Keratinocyte (primary cell): ENCODE data around the gene CCDC85C. TPM values are rescaled to one million over a fixed set of nuclear protein-coding genes. Genes with fewer than 3 reads are reported as not detected.

ENCODE experiments used
- DNase-seq: peaks from one replicate; pipeline ENCODE4 v3.0.0-alpha.2; 2011; ENCODE audit warnings: low read depth, missing footprints, low spot score
- FAIRE-seq: peaks from 2 replicates; lab custom pipeline; 2011; peaks lifted over from hg19 to GRCh38; lab: Jason Lieb, UNC
- H2AFZ ChIP-seq: 2 replicates; pipeline ENCODE4 v1.6.0; 2012; ENCODE audit warnings: low read length, control low read depth, inconsistent platforms; ENCODE audit not compliant: control insufficient read depth
- H3K27ac ChIP-seq: 2 replicates; pipeline ENCODE4 v1.5.1; 2011; ENCODE audit warnings: low read length; ENCODE audit not compliant: control insufficient read depth, insufficient read depth
- H3K27me3 ChIP-seq: 3 replicates; pipeline ENCODE4 v1.6.0; 2011; ENCODE audit warnings: low read length; ENCODE audit not compliant: control insufficient read depth, insufficient read depth; ENCODE audit errors: extremely low read depth
- H3K36me3 ChIP-seq, 2 experiments: 2 replicates in 1 of 2; 3 replicates in 1 of 2; pipeline ENCODE4 v1.5.1; 2011; ENCODE audit warnings: low read length in 2 of 2, mild to moderate bottlenecking in 1 of 2; ENCODE audit not compliant: control insufficient read depth in 2 of 2, insufficient read depth in 2 of 2; ENCODE audit errors: extremely low read depth in 1 of 2
- H3K4me1 ChIP-seq: 3 replicates; pipeline ENCODE4 v1.5.1; 2011; ENCODE audit warnings: low read length; ENCODE audit not compliant: control insufficient read depth, insufficient read depth; ENCODE audit errors: extremely low read depth
- H3K4me2 ChIP-seq: 3 replicates; pipeline ENCODE4 v1.6.0; 2011; ENCODE audit warnings: low read depth, low read length; ENCODE audit not compliant: control insufficient read depth, insufficient read depth; ENCODE audit errors: extremely low read depth
- H3K4me3 ChIP-seq, 3 experiments: fragments of 200-600 bp in 1 of 3; sonication (generic) in 1 of 3; 2 replicates in 2 of 3; 3 replicates in 1 of 3; pipeline ENCODE4 v1.5.1; 2011 to 2016; ENCODE audit warnings: low read length in 3 of 3, mild to moderate bottlenecking in 3 of 3, control low read depth in 2 of 3, inconsistent platforms in 1 of 3, low read depth in 1 of 3, mixed read lengths in 1 of 3, mixed run types in 1 of 3, moderate library complexity in 1 of 3; ENCODE audit not compliant: control insufficient read depth in 2 of 3, insufficient read depth in 2 of 3; ENCODE audit errors: extremely low read depth in 1 of 3
- H3K79me2 ChIP-seq: 2 replicates; pipeline ENCODE4 v1.6.0; 2012; ENCODE audit warnings: low read length; ENCODE audit not compliant: control insufficient read depth, insufficient read depth
- H3K9ac ChIP-seq: 3 replicates; pipeline ENCODE4 v1.6.0; 2011; ENCODE audit warnings: low read length; ENCODE audit not compliant: control insufficient read depth, insufficient read depth; ENCODE audit errors: extremely low read depth
- H3K9me1 ChIP-seq: 3 replicates; pipeline ENCODE4 v1.6.0; 2011; ENCODE audit warnings: low read length; ENCODE audit not compliant: control insufficient read depth, insufficient read depth; ENCODE audit errors: extremely low read depth
- H3K9me3 ChIP-seq: 2 replicates; pipeline ENCODE4 v1.5.1; 2012; ENCODE audit warnings: low read depth, low read length; ENCODE audit not compliant: control insufficient read depth
- H4K20me1 ChIP-seq: 3 replicates; pipeline ENCODE4 v1.6.0; 2011; ENCODE audit warnings: low read length; ENCODE audit not compliant: control insufficient read depth, insufficient read depth; ENCODE audit errors: extremely low read depth
- EZH2 ChIP-seq: IDR thresholded peaks from one replicate; pipeline ENCODE4 v1.6.1; 2012; ENCODE audit warnings: inconsistent platforms, mild to moderate bottlenecking, low read length, moderate library complexity
- dilution Hi-C: fragments of 300-500 bp; cut with MboI; formaldehyde crosslinking; loops from one replicate; pipeline ENCODE4 v1.7.0; 2020; ENCODE audit warnings: low sequenced_read_pairs; ENCODE audit not compliant: extremely low pct_ligation_motif_present
- polyA plus RNA-seq, 5 experiments: library from polyadenylated mRNA; depleted of rRNA in 3 of 5; stranded (reverse) in 3 of 5; stranded (forward) in 1 of 5; unstranded in 1 of 5; fragments of >200 nt; gene quantifications; 1 replicate in 1 of 5; 2 replicates in 3 of 5; 3 replicates in 1 of 5; pipeline versions ENCODE4 v1.2.1 to v1.2.3, GENCODE V29; 2011 to 2012; ENCODE audit warnings: missing spikeins in 2 of 5, low read depth in 1 of 5, low replicate concordance in 1 of 5
- TF ChIP-seq, protein P1 (sequence below), 3 experiments: IDR thresholded peaks in 1 of 3; conservative IDR thresholded peaks in 1 of 3; optimal IDR thresholded peaks in 1 of 3; 2 replicates in 2 of 3; 3 replicates in 1 of 3; pipeline versions ENCODE3 to v1.5.1; 2011; ENCODE audit warnings: low read length in 3 of 3, mild to moderate bottlenecking in 3 of 3, moderate library complexity in 2 of 3, control low read depth in 1 of 3, inconsistent platforms in 1 of 3; ENCODE audit not compliant: insufficient read depth in 2 of 3; ENCODE audit errors: extremely low read depth in 1 of 3

CCDC85C gene
- polyA plus RNA-seq, 1 donor (not counting 4 experiments of a cell fraction or from before 2014, with no cell fraction given) = 13.2 TPM

DNA sequence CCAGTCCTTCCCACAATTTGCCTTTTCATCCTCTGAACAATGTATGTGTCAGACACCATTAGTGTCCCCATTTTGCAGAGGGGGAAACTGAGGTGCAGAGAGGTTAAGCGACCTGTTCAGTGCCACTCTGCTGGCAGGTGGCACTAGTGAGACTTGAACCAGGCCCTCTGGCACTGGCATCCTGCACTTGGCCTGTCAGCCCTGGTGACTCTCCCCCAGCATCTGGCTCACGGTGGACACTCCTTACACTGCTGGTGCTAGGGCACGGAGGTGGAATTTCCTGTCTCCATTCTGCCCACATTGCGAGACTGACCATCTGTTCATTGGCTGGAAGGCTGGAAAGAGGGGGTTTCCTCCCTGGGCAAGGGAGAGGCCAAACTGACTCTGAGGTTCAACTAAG, 74.1 kb downstream of the CCDC85C start:
- DNase-seq (no peak), FAIRE-seq (no peak)
- no peak overlapping the region for H3K27ac ChIP-seq
- H4K20me1 ChIP-seq = peaks cover 3% of the 10 kb centered on the region
- H3K4me2 ChIP-seq = no peak overlapping the region
- dilution Hi-C loops = no loop called here
- H3K36me3 ChIP-seq = peaks cover 0 to 4% of the 10 kb centered on the region in 2 experiments
- TF ChIP-seq EZH2 = no peak
- TF ChIP-seq, protein P1, sequence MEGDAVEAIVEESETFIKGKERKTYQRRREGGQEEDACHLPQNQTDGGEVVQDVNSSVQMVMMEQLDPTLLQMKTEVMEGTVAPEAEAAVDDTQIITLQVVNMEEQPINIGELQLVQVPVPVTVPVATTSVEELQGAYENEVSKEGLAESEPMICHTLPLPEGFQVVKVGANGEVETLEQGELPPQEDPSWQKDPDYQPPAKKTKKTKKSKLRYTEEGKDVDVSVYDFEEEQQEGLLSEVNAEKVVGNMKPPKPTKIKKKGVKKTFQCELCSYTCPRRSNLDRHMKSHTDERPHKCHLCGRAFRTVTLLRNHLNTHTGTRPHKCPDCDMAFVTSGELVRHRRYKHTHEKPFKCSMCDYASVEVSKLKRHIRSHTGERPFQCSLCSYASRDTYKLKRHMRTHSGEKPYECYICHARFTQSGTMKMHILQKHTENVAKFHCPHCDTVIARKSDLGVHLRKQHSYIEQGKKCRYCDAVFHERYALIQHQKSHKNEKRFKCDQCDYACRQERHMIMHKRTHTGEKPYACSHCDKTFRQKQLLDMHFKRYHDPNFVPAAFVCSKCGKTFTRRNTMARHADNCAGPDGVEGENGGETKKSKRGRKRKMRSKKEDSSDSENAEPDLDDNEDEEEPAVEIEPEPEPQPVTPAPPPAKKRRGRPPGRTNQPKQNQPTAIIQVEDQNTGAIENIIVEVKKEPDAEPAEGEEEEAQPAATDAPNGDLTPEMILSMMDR (optimal IDR thresholded peaks at IDR 0.05 in 1 of 3, IDR thresholded peaks at IDR 0.05 in 1 of 3, conservative IDR thresholded peaks at IDR 0.05 in 1 of 3; ENCODE audit: extremely low read depth in 1 of 3, insufficient read depth in 2 of 3, low read length in 3 of 3) = peak in 1 of 3 experiments; percentile 37
- no peaks in the 10 kb centered on the region for H3K4me1 ChIP-seq
- H3K79me2 ChIP-seq = peaks cover 45% of the 10 kb centered on the region
- H3K9me1 ChIP-seq = no peaks in the 10 kb centered on the region
- no peaks in the 10 kb centered on the region for H3K27me3 ChIP-seq
- H2AFZ ChIP-seq = no peak overlapping the region
- H3K9me3 ChIP-seq = no peaks in the 10 kb centered on the region
- H3K9ac ChIP-seq = no peak overlapping the region
- H3K4me3 ChIP-seq = no peak overlapping the region

DNA sequence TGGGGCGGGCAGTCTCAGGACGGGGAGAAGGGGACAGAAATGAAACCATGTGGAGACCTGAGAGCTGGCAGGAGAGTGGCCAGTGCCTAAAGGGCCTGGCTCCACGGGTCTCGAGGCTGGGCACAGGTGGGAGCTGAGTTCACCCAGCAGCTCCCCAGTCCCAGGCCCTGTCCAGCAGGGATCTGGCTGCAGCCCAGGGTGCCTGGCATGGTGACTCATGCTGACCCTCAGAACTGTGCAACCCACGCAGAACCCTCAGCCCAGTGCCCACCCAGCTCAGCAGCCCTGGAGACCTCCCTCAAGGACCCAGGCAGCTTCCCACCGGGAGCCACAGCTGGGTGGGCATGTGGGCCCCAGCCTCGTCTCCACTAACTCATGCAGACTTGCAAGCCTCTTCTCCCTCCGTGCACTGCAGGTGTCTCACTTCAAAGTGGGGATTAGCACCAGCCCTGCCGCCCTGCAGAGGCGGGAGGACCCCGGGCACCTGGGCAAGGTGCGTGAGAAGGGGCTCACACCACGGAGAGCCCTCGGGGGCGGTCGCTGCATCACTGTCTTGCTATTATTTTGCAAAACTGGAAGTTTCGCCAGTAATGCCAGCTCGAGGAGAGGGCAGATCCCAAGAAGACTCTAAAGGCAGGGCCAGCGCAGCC, 76.5 kb downstream of the CCDC85C start:
- FAIRE-seq (no peak), DNase-seq (no peak)
- Histone ChIP-seq H3K36me3 (peaks cover 0 to 2% of the 10 kb centered on the region in 2 experiments), H3K4me1 (peaks cover 2% of the 10 kb centered on the region), H3K27me3 (no peaks in the 10 kb centered on the region), H3K9ac (no peak overlapping the region), H4K20me1 (peaks cover 3% of the 10 kb centered on the region), H3K9me1 (no peaks in the 10 kb centered on the region), H3K9me3 (no peaks in the 10 kb centered on the region), H3K27ac (no peak overlapping the region), H2AFZ (no peak overlapping the region), H3K4me2 (no peak overlapping the region), H3K4me3 (no peak overlapping the region), H3K79me2 (peaks cover 45% of the 10 kb centered on the region)
- TF ChIP-seq, protein P1 (optimal IDR thresholded peaks at IDR 0.05 in 1 of 3, IDR thresholded peaks at IDR 0.05 in 1 of 3, conservative IDR thresholded peaks at IDR 0.05 in 1 of 3; ENCODE audit: extremely low read depth in 1 of 3, insufficient read depth in 2 of 3, low read length in 3 of 3) = no peak
- no peak for TF ChIP-seq EZH2
- dilution Hi-C loops = no loop called here
